Stimulated activated CD4-positive, alpha-beta T cell treated with anti-CD3 and anti-CD28 coated beads, Interleukin-4, amount 100 ng/mL, for 4 hours (primary cell): ENCODE data around the gene TRIM42.

Source experiments
- DNase-seq, 2 experiments: peaks; one replicate each; pipeline ENCODE4 v3.0.0-alpha.2; 2020

The TRIM42 gene

GRCh38 chr3:140677764-140678163 is at the start of gene TRIM42:
TRIM42 (plus strand) TSS chr3:140678064; CDS start chr3:140678230, 166 bp downstream.
- DNase-seq = no peak

GRCh38 chr3:140628606-140629005 is 49.3 kb upstream of the TRIM42 start:
- DNase-seq = no peak

GRCh38 chr3:140629357-140630137 is 48.3 kb upstream of the TRIM42 start:
- DNase-seq = no peak

- DNase-seq = no peak
Measured at GRCh38 chr3:140630366-140630765, 47.5 kb upstream of the TRIM42 start.

- no peak for DNase-seq
Measured at GRCh38 chr3:140630866-140631265, 47.0 kb upstream of the TRIM42 start.

- DNase-seq = no peak
Measured at GRCh38 chr3:140635276-140635675, 42.6 kb upstream of the TRIM42 start.

- DNase-seq = no peak
Measured at GRCh38 chr3:140636406-140637138, 41.3 kb upstream of the TRIM42 start.

GRCh38 chr3:140651287-140651686 is 26.6 kb upstream of the TRIM42 start:
- DNase-seq = no peak

GRCh38 chr3:140655678-140656077 is 22.2 kb upstream of the TRIM42 start:
- DNase-seq = no peak

GRCh38 chr3:140664111-140664510 is 13.8 kb upstream of the TRIM42 start:
- no peak for DNase-seq

- no peak for DNase-seq
Measured at GRCh38 chr3:140682586-140682985, 4.7 kb downstream of the TRIM42 start.

- no peak for DNase-seq
Measured at GRCh38 chr3:140686128-140686527, 8.3 kb downstream of the TRIM42 start.

GRCh38 chr3:140686948-140687347 is 9.1 kb downstream of the TRIM42 start:
- no peak for DNase-seq

GRCh38 chr3:140695361-140696061 is 17.6 kb downstream of the TRIM42 start:
- DNase-seq = no peak

GRCh38 chr3:140699516-140700231 is 21.8 kb downstream of the TRIM42 start:
- DNase-seq = no peak

GRCh38 chr3:140702281-140702680 is 24.4 kb downstream of the TRIM42 start:
- no peak for DNase-seq

- no peak for DNase-seq
Measured at GRCh38 chr3:140703496-140703895, 25.6 kb downstream of the TRIM42 start.

- no peak for DNase-seq
Measured at GRCh38 chr3:140704733-140705132, 26.9 kb downstream of the TRIM42 start.

- no peak for DNase-seq
Measured at GRCh38 chr3:140705954-140706353, 28.1 kb downstream of the TRIM42 start.

- DNase-seq = no peak
Measured at GRCh38 chr3:140706360-140706759, 28.5 kb downstream of the TRIM42 start.

GRCh38 chr3:140708815-140709214 is 31.0 kb downstream of the TRIM42 start:
- DNase-seq = no peak

GRCh38 chr3:140709751-140710150 is 31.9 kb downstream of the TRIM42 start:
- no peak for DNase-seq
